ENCODE measurements around the gene EBLN2.

DNA sequence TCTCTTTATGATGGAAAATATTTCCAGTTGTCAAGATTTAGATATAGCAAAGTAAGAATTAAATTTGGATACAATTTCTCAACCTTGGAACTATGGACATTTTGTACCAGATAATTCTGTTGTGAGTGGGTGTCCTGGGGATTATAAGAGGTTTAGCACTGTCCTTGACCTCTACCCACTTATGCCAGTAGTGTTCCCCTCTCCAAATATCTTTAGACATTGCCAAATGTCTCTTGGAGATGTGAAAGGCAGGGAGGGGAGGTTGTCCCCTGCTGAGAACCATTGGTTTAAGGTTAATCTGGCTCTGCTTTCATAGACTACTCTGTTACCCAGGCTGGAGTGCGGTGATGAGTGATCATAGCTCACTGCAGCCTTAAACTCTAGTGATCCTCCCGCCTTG lies at the start of gene EBLN2:
- TF ChIP-seq POLR2A (IDR thresholded peaks at IDR 0.05; ENCODE audit: low read depth, low read length), result no peak
- TF ChIP-seq POLR2AphosphoS5 (IDR thresholded peaks at IDR 0.05; ENCODE audit: low read depth, low read length), result no peak
- TF ChIP-seq TAF1 (IDR thresholded peaks at IDR 0.05; ENCODE audit: low read depth, low read length), result no peak
- TF ChIP-seq POU2F2 (IDR thresholded peaks at IDR 0.05; ENCODE audit: low read depth, low read length), result no peak
- no peak for TF ChIP-seq SPI1 (IDR thresholded peaks at IDR 0.05; ENCODE audit: low read depth, low read length)
- no peak for TF ChIP-seq PAX5 (IDR thresholded peaks at IDR 0.05; ENCODE audit: insufficient read depth, low read length, severe bottlenecking)

Measured in GM12891 (cell line).